MM.1S (cell line): ENCODE results near the gene RIPPLY3.
A peak's percentile ranks its signal among the peaks of the same experiment; 100 is the strongest.

ENCODE experiments used
- DNase-seq: peaks from one replicate; pipeline ENCODE4 v3.0.0-alpha.2; 2015
- H2AFZ ChIP-seq: fragments of 300-600 bp; sonication (generic); 2 replicates; pipeline ENCODE4 v1.6.0; 2016; ENCODE audit warnings: antibody characterized with exemption, low read length
- H3F3A ChIP-seq: fragments of 300-600 bp; sonication (generic); 2 replicates; pipeline ENCODE4 v1.6.1; 2016; ENCODE audit warnings: mild to moderate bottlenecking, antibody characterized with exemption, low read length, moderate library complexity, mixed read lengths; ENCODE audit not compliant: insufficient read depth
- H3K27ac ChIP-seq: fragments of 300-600 bp; sonication (generic); 2 replicates; pipeline ENCODE4 v1.5.1; 2016; ENCODE audit warnings: mild to moderate bottlenecking, low read length
- H3K27me3 ChIP-seq: fragments of 300-600 bp; sonication (generic); replicated peaks from 2 replicates; pipeline ENCODE4 v1.6.0; 2016; ENCODE audit warnings: low read length; ENCODE audit not compliant: insufficient read depth
- H3K36me3 ChIP-seq: fragments of 300-600 bp; sonication (generic); replicated peaks from 2 replicates; pipeline ENCODE4 v1.6.1; 2016; ENCODE audit warnings: mild to moderate bottlenecking, low read length, mixed read lengths; ENCODE audit not compliant: insufficient read depth
- H3K4me1 ChIP-seq: fragments of 300-600 bp; sonication (generic); 2 replicates; pipeline ENCODE4 v1.6.1; 2016; ENCODE audit warnings: low read length, mixed read lengths
- H3K4me2 ChIP-seq: fragments of 300-600 bp; sonication (generic); 2 replicates; pipeline ENCODE4 v1.6.0; 2016; ENCODE audit warnings: low read depth, low read length
- H3K4me3 ChIP-seq: fragments of 300-600 bp; sonication (generic); 2 replicates; pipeline ENCODE4 v1.5.1; 2016; ENCODE audit warnings: low read length, mixed read lengths
- H3K79me2 ChIP-seq: fragments of 300-600 bp; sonication (generic); 2 replicates; pipeline ENCODE4 v1.6.1; 2016; ENCODE audit warnings: mixed run types, low read length, mixed read lengths
- H3K9ac ChIP-seq: fragments of 300-600 bp; sonication (generic); 2 replicates; pipeline ENCODE4 v1.6.1; 2016; ENCODE audit warnings: low read length, mixed read lengths
- H3K9me2 ChIP-seq: fragments of 300-600 bp; sonication (generic); replicated peaks from 2 replicates; pipeline ENCODE4 v1.6.1; 2016; ENCODE audit warnings: mild to moderate bottlenecking, low read length, mixed read lengths; ENCODE audit not compliant: insufficient read depth
- H3K9me3 ChIP-seq: fragments of 300-600 bp; sonication (generic); replicated peaks from 2 replicates; pipeline ENCODE4 v1.6.1; 2016; ENCODE audit warnings: mild to moderate bottlenecking, low read length, mixed read lengths; ENCODE audit not compliant: insufficient read depth
- H4K20me1 ChIP-seq: fragments of 300-600 bp; sonication (generic); 2 replicates; pipeline ENCODE4 v1.6.1; 2016; ENCODE audit warnings: mild to moderate bottlenecking, low read length, moderate library complexity, mixed read lengths; ENCODE audit not compliant: insufficient read depth
- CTCF ChIP-seq: fragments of 300-600 bp; sonication (generic); IDR thresholded peaks from 2 replicates; pipeline ENCODE4 v1.5.1; 2016; ENCODE audit warnings: antibody characterized with exemption, low read length, mixed read lengths
- EZH2 ChIP-seq: fragments of 300-600 bp; sonication (generic); optimal IDR thresholded peaks from 2 replicates; pipeline ENCODE3; 2017; ENCODE audit warnings: low read depth, mild to moderate bottlenecking, antibody characterized with exemption, low read length, mixed read lengths
- EZH2phosphoT487 ChIP-seq: fragments of 300-600 bp; sonication (generic); IDR thresholded peaks from 2 replicates; pipeline ENCODE4 v1.6.1; 2018; ENCODE audit warnings: antibody characterized with exemption, low read length

RIPPLY3 gene

GRCh38 chr21:36962098-36962780 lies 44.3 kb upstream of the RIPPLY3 start:
- peak; percentile 5 for DNase-seq

GRCh38 chr21:36964398-36964797 lies 42.1 kb upstream of the RIPPLY3 start:
- Histone ChIP-seq H4K20me1 (no peaks in the 10 kb centered on the region), H3K36me3 (no peaks in the 10 kb centered on the region)
- peak; percentile 4 for DNase-seq

More at GRCh38 chr21:36962098-36962780, 44.3 kb upstream of the RIPPLY3 start:
- Histone ChIP-seq H3K36me3 (no peaks in the 10 kb centered on the region), H3K4me1 (peaks cover 10% of the 10 kb centered on the region), H3K79me2 (no peaks in the 10 kb centered on the region), H4K20me1 (no peaks in the 10 kb centered on the region), H3K9me3 (no peaks in the 10 kb centered on the region), H3K4me2 (no peak overlapping the region), H3F3A (peaks cover 9% of the 10 kb centered on the region), H3K27ac (no peak overlapping the region), H3K9me2 (no peaks in the 10 kb centered on the region), H3K4me3 (no peak overlapping the region), H2AFZ (no peak overlapping the region), H3K27me3 (no peaks in the 10 kb centered on the region), H3K9ac (no peak overlapping the region)
- TF ChIP-seq CTCF (no peak), EZH2phosphoT487 (no peak), EZH2 (no peak)

GRCh38 chr21:36964827-36965719 lies 41.4 kb upstream of the RIPPLY3 start:
- H3K27me3 ChIP-seq, result no peaks in the 10 kb centered on the region
- TF ChIP-seq CTCF (no peak), EZH2 (no peak), EZH2phosphoT487 (no peak)
- no peak overlapping the region for H3K27ac ChIP-seq
- H3K9ac ChIP-seq, result peak overlapping the region; percentile 86; the same call in 1 of the 2 replicates
- no peaks in the 10 kb centered on the region for H4K20me1 ChIP-seq
- no peak overlapping the region for H2AFZ ChIP-seq
- DNase-seq, result peak; percentile 5
- H3K4me2 ChIP-seq, result peak overlapping the region; percentile 79; the same call in 1 of the 2 replicates
- H3K4me3 ChIP-seq, result peak overlapping the region; percentile 73
- no peaks in the 10 kb centered on the region for H3K79me2 ChIP-seq
- no peaks in the 10 kb centered on the region for H3K9me2 ChIP-seq
- peaks cover 12% of the 10 kb centered on the region for H3F3A ChIP-seq
- no peaks in the 10 kb centered on the region for H3K9me3 ChIP-seq
- peaks cover 11% of the 10 kb centered on the region; the same call in 1 of the 2 replicates for H3K4me1 ChIP-seq
- no peaks in the 10 kb centered on the region for H3K36me3 ChIP-seq

More at GRCh38 chr21:36964398-36964797, 42.1 kb upstream of the RIPPLY3 start:
- H3K4me1 ChIP-seq, result peaks cover 11% of the 10 kb centered on the region; the same call in 1 of the 2 replicates
- no peak overlapping the region for H3K27ac ChIP-seq
- no peak overlapping the region for H2AFZ ChIP-seq
- H3K9me2 ChIP-seq, result no peaks in the 10 kb centered on the region
- no peak overlapping the region for H3K4me3 ChIP-seq
- H3K79me2 ChIP-seq, result no peaks in the 10 kb centered on the region
- no peaks in the 10 kb centered on the region for H3K27me3 ChIP-seq
- H3K4me2 ChIP-seq, result no peak overlapping the region
- no peak for TF ChIP-seq EZH2phosphoT487
- no peak for TF ChIP-seq CTCF
- TF ChIP-seq EZH2, result no peak
- H3K9me3 ChIP-seq, result no peaks in the 10 kb centered on the region
- no peak overlapping the region for H3K9ac ChIP-seq
- H3F3A ChIP-seq, result peaks cover 12% of the 10 kb centered on the region
